RPMI7951 (cell line): ENCODE results near the gene DNAJB8. TPM values are rescaled to one million over a fixed set of nuclear protein-coding genes. Genes with fewer than 3 reads are reported as not detected.
A peak's percentile ranks its signal among the peaks of the same experiment; 100 is the strongest.

Experiments
- DNase-seq: peaks from one replicate; pipeline ENCODE4 v3.0.0-alpha.2; 2012; ENCODE audit warnings: low read depth
- total RNA-seq: library from RNA; depleted of rRNA; stranded (reverse); fragments of >200 nt; shearing (Covaris generic); gene quantifications from 2 replicates; pipeline ENCODE4 v1.2.3, GENCODE V29; 2014

The DNAJB8 gene
- total RNA-seq, 1 experiment from 2014 or later: not detected

- DNase-seq: no peak
Observed at GRCh38 chr3:128483657-128484403, 17.1 kb upstream of the DNAJB8 start.

GRCh38 chr3:128482666-128483656 is 16.3 kb upstream of the DNAJB8 start:
- peak; percentile 90 for DNase-seq

GRCh38 chr3:128482175-128482574 is 15.5 kb upstream of the DNAJB8 start:
- DNase-seq: peak; percentile 68

- DNase-seq: no peak
Observed at GRCh38 chr3:128481438-128481942, 14.8 kb upstream of the DNAJB8 start.

- no peak for DNase-seq
Observed at GRCh38 chr3:128480717-128481437, 14.2 kb upstream of the DNAJB8 start.

GRCh38 chr3:128480278-128480677 is 13.6 kb upstream of the DNAJB8 start:
- DNase-seq: no peak

GRCh38 chr3:128479558-128480086 is 12.9 kb upstream of the DNAJB8 start:
- DNase-seq: no peak

GRCh38 chr3:128478576-128479506 is 12.2 kb upstream of the DNAJB8 start:
- no peak for DNase-seq

GRCh38 chr3:128476659-128477058 is 10.0 kb upstream of the DNAJB8 start:
- no peak for DNase-seq

- no peak for DNase-seq
Observed at GRCh38 chr3:128475355-128475754, 8.7 kb upstream of the DNAJB8 start.

GRCh38 chr3:128473737-128474136 is 7.0 kb upstream of the DNAJB8 start:
- no peak for DNase-seq

- no peak for DNase-seq
Observed at GRCh38 chr3:128473180-128473519, 6.5 kb upstream of the DNAJB8 start.

GRCh38 chr3:128472449-128473179 is 5.9 kb upstream of the DNAJB8 start:
- DNase-seq: no peak

GRCh38 chr3:128471720-128472119 is 5.0 kb upstream of the DNAJB8 start:
- DNase-seq: no peak

GRCh38 chr3:128471110-128471509 is 4.4 kb upstream of the DNAJB8 start:
- DNase-seq: no peak

GRCh38 chr3:128470134-128470899 is 3.6 kb upstream of the DNAJB8 start:
- no peak for DNase-seq

GRCh38 chr3:128469556-128469955 is 2.9 kb upstream of the DNAJB8 start:
- DNase-seq: no peak

- no peak for DNase-seq
Observed at GRCh38 chr3:128468791-128469527, 2.3 kb upstream of the DNAJB8 start.
